GM21367 (cell line): Measurements from ENCODE around the gene NR4A1.

ENCODE experiments used
- ATAC-seq: cut with Tn5 transposase; IDR thresholded peaks from one replicate; pipeline ENCODE4 v1.9.1; 2021; ENCODE audit not compliant: unreplicated experiment

NR4A1 gene

DNA sequence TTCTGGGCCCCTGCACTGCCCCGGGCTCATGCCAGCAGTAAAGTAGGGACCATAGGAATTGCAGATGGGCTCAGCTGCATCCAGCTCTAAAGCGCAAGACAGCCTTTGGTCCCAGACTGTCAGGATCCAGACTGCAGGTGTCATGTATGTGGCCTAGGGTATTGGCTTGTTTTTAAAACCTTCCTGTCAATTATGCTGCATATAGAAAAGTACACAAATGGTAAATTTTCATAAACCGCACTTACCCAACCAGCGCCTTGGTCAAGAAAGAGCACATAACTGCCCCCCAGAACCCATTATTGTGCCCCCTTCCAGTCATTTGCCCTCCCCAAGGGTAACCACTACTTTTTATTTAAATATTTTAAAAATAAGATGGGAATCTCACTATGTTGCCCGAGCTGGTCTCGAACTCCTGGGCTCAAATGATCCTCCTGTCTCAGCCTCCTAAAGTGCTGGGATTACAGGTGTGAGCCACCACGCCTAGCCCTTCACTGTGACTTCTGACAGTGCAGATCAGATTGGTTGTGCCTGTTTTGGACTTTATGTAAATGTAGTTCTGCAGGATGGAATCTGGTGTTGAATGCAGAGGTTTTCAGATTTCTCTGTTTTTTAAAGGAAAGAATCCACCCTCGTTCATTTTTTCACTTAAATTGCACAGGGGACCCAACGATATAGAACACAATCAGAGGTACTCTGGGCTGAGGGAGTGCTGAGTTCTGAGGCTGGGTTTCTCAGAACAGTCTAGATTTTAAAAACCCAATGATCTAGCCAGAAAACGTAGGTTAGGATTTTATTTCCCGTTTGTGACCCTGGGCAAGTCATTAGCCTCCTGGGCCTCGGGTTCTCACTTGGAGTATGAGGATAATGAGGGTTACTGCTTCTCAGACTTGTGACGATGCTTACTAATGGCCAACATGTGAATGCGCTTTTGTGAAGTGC lies 6.7 kb downstream of the NR4A1 start:
- no peak for ATAC-seq

DNA sequence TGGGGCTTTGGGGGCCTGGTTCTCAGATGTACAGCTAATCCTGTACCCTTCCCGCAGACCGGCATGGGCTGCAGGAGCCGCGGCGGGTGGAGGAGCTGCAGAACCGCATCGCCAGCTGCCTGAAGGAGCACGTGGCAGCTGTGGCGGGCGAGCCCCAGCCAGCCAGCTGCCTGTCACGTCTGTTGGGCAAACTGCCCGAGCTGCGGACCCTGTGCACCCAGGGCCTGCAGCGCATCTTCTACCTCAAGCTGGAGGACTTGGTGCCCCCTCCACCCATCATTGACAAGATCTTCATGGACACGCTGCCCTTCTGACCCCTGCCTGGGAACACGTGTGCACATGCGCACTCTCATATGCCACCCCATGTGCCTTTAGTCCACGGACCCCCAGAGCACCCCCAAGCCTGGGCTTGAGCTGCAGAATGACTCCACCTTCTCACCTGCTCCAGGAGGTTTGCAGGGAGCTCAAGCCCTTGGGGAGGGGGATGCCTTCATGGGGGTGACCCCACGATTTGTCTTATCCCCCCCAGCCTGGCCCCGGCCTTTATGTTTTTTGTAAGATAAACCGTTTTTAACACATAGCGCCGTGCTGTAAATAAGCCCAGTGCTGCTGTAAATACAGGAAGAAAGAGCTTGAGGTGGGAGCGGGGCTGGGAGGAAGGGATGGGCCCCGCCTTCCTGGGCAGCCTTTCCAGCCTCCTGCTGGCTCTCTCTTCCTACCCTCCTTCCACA lies 7.6 kb downstream of the NR4A1 start:
- ATAC-seq: no peak

DNA sequence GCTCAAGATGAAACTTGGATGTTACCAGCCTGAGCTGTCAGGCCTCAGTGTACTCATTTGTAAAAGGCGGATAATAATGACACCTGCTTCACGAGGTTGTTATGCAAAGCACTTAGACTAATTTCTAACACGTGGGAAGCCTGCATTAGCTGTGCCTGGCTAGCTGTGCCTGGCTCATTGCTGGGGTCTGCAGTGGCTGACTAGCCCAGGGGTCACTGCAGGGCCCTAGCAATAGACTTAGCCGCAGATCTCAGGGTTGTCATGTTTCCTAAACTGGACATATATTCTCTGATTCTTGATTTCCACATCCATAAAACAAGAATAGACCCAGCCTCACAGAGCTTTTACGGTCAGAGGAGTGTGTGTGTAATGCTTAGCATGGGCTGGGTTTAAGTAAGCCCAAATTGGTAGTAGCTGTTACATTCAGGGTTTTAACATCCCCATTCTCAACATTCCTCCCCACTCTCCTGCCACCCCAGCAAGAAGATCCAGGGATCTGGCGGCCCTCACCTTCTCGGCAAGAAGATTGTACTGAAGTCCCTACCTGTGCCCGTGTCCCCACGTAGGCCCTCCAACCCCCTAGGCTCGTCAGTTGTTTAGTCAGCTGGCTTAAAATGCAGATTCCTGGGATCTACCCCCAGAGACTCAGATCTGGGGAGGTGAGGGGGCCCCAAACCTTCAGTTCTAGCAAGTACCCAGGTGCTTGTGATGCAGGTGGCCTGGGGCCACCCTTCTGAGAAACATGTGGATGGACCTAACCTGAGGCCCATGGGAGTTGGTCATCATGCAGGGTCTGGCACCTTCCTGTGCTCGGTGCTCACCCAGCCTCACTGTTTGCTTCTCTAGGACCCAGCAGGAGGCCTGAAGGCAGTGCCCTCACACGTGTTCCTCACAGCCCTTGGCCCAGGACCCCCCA lies 8.6 kb downstream of the NR4A1 start:
- no peak for ATAC-seq

DNA sequence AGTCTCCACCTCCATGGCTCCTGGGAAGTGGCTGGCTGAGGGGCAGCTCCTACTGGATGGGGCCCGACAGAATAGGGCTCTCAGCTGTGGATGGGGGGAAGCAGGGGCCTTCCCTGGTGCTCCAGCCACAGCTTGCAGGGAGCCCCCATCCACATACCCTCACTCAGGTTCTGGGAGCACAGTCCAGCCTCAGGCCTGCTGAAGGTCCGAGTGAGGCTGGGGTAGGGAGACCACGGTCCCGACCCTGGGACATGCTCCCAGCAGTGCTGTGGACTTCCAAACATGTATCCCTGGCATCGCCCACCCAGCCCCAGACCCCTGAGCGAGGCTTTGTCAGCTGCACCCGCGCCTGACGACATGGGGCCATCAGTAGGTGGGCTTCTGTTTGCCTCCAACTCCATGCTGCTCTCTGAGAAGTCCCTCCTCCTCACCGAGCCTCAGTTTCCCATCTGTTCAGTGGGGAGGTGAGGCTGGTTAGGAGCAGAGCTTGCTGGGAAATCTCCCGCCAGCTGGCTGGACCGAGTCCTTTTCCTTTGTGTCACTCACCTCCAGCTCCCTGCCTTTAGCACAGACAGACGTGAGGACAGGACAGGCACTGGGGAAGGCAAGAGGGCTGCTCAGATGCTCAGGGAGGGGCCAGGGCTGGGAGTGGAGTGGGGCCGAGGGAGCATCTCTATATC lies 9.4 kb downstream of the NR4A1 start:
- ATAC-seq: no peak

DNA sequence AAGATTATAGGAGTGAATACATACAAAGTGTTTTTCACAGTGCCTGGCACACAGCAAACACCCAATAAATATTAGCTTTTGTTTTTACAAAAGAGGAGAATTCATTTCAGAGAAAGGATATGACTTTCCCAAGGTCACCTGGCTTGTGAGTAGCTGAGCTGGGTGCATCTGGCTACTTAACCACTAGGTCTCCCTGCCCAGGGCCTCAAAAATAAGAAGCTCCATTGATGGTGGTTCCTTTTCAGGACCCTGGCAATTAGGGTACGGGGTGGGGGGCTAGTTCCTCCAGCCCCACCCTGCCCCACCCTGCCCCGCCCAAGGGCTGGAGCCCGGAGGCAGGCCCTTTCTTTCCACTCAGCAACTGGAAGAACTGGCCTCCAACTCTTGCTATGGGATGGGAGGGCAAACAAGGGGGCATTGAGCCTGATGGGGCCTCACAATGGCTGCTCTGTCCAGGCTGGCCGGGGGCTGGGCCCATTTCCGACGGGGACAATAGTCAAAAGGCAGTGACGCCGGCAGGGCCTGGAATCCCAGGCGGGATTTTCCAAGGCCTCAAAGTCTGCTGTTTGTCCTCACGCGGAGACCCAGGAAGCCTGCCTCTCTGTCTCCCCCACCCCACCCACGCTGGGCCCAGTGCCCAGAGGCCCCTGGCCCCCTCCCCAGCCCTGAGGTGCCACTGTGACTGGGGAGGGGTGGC lies 10.4 kb downstream of the NR4A1 start:
- no peak for ATAC-seq

DNA sequence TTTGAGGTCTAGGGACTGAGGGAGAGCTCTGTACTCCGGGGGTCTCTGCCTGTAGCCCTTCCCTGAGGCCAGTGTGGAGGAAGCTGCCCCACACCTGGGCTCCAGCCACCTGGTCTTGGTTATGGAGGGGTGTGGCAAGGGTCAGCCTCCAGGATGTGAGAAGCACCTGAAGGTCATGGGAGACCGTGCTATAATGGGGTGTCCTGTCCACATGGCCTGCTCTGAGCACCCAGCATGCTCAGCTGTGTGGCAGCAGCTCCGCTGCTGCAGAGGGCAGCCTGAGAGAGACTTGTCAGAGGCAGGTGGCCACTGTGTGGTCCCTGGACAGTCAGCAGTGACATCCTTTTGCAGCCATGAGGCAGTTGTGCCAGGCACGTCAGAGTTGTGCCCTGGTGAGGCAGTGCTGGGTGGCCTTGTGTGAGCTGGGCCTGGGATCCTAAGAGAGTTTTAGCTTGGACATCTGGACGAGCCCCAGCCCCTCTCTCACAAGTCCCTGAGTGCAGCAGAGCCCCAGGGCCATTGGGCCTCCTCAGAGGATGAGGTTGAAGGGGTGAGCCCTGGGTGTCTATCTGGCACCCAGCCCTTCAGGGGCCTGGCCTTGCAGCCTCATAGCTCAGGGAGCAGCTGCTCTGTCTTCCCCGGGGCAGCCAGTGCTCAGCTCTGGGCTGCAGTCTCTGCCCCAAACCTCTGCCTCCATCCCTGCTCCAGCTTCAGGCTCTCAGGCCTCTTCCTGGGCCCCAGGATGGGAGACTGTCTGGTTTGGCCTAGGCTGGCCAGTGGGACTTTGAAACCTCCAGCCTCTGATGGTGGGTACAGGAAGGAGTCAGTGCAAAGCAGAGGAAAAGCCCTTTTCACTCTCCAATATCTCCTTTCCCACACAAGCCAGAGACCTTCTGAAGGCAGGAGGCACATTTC lies 11.2 kb downstream of the NR4A1 start:
- ATAC-seq: no peak

DNA sequence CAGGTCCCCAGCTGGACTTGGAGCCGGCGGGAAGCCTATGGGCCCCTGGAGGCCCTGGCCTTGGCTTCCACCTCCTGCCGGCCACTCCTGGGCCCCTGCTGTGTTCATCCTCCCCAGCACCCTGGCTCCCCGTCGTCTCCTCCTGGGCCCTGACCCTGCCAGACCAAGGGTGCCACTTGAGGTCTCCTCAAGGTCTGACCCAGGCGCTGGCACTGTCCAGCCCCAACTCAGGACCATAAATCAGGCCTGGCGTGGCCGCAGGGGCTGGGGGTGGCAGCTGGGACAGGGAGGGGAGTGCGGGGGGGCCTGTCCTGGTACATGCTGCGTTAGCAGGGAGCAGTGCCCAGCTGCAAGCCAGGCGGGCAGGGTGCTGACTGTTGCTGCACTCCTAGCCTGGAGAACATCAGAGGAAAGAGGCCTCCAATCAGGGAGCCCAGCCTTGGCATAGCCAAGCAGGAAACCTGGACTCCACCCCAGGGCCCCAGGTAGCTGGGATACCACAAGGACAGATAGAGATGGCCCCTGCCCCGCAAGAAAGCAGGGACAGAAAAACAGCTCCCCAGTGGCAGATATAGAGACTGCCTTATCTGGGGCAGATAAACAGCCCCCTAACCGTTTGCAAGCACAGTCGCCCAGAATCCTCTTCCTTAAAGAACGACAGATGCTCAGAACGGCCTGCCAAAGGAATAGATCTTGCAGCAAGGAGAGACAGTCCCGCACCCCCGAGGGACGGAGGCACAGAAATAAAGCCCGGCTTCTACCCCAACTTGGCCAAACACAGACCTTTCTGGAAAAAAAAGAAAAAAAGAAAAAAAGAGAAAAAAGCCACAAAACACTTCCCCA lies 12.1 kb downstream of the NR4A1 start:
- ATAC-seq: no peak

DNA sequence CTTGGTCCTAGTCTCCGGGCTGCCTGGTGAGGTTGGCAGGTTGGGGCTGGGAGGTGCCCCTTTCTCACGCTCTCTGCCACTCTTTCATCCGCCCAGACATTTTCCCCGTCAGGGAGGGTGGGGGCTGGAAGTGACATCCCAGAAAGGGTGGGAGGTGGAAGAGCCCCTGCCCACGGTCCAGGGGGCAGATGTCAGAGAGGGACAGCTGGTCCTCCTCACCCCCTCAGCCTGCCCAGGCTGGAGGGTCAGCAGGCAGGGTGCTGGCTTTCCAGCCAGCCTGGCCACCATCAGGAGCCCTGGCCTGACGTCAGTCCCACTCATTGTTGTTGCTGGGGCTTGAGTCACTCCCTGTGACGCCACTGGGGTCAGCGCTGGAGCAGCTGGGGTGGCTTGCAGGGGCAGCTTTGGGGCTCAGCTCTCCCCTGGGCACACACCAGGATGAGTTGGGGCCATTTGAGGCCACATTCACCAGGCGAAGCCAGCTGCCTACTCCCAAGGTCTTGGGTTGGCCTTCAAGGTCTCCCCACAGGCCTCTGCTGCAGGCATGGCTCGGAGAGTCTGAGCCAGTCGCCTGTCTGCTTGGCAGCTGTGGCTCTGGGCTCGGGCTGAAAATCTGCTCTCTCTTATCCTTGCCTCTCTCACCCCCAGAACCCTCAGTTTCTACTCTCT lies 12.9 kb downstream of the NR4A1 start:
- ATAC-seq: no peak

DNA sequence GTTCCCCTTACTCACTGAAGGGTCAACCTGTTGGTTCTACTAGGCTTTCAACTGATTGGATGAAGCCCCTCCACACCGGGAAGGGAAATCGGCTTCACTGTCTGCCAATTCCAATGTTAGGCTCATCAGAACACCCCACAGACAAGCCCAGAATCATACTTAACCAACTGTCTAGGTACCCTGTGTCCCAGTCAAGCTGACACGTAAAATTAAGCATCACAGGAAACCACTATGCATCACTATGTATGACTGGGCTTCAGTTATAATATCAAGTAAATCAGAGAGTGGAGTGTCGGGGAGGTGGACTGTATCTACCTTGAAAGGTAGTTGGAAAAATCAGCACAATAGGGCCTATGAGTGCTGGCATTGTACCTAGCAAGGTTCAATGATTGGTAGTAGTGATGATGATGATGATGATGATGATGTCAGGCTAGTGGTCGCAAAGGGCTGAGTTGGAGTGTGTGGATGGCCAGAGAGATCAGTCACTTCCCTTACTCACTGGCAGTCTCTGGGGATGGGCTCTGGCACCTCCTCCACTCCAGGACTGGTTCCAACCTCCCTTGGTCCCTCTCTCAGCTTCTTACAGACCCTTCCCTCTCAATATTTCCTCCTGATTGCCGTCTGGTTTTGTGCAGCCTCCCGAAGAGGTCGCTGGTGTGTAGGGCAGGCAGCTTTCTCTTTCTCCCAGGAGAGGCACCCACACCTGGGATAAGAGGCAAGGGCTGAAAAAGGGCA lies 15.3 kb downstream of the NR4A1 start:
- no peak for ATAC-seq

DNA sequence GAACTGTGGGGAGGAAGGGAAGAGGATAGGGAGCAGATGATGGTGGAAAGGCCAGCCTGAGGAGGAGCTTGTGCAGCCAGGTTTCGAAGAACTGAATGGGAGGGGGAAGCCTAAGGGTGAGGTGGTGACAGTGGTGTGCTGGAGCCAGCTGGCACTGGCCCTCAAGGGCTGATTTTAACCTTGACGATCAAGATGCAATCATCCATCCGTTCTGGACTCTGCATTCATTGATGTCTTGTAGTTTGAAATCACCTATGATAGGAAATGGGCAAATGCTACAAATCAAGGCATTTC lies 15.8 kb downstream of the NR4A1 start:
- ATAC-seq: no peak

DNA sequence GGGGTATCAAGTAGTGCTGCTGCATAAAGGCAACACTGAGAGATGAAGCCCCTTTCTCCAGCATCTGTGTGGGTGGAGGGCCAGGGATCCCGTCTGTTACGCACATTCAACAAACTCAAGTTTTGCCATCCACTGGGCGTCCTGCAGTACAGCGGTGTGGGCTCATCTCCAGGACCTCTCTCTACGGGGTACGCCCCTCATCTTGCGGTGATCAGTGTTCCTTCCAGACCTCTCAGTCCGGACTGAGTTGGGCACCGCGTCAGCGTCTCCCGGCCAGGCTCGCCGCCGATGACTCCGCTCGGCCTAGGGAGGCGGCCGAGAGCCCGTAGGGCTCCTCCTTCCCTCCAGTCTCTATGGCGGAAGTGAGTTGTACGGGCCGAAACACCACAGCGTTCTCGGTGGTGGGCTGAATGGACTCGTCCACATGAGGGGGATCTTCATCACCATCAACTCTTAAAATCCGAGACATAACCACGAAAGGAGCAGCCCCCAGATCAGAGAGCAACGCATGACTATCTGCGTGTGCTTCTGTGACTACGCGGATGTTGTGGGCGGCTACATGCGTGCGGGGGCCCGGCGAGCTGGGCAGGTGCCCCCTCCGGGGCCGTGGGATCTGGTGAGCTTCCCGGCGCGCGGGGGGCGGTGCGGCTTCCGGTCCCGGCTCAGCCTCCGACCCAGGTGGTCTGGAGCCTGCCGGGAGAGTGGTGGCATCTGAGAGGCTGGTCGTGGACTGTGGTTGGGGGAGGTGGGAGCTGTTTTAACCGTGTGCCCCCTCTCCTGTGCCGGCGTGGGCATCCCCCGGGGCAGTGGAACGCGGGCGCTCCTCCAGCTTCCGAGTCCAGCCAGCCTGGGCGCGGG lies 18.3 kb downstream of the NR4A1 start, which contains the start of gene ATG101:
Gene ATG101 (plus strand): TSS at position 652 of the 858 bp plus-strand sequence. CDS start 3,673 bp downstream, outside the sequence.
- peak; percentile 87 for ATAC-seq

DNA sequence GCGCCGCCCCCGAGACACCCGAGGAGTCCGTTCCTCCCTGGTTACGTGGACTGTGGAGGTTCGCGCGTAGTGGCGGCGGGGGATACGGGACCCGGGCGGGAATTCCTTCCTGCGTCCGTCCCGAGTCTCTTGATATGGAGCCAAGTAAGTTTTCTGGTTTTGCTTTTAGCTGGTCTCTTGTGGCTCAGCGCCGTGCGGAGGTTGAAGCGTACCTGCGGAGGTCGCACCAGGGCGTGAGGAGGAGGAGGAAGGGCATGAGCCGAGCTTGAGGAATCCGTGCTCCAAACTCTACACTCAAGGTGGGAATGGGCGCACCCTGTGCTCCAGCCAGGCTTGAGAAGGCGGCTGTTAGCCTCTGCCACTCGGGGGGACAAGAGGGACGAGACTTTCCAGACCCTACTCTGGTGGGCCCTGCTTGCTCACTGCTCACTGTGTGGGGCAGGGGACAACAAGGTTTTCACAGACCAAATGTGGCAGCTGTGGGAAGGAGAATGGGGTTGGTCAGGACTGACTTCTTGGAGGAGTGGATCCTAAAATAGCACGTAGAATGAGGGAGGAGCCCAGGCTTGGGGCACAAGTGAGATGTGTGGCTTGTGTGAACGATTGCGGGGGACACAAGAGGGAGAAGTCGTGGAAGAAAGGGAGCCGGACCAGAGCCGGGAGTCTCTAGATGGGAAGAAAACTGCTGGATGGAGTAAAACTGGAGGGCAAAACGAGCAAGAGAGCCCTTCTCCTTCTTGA lies 19.1 kb downstream of the NR4A1 start:
- ATAC-seq: peak; percentile 13

DNA sequence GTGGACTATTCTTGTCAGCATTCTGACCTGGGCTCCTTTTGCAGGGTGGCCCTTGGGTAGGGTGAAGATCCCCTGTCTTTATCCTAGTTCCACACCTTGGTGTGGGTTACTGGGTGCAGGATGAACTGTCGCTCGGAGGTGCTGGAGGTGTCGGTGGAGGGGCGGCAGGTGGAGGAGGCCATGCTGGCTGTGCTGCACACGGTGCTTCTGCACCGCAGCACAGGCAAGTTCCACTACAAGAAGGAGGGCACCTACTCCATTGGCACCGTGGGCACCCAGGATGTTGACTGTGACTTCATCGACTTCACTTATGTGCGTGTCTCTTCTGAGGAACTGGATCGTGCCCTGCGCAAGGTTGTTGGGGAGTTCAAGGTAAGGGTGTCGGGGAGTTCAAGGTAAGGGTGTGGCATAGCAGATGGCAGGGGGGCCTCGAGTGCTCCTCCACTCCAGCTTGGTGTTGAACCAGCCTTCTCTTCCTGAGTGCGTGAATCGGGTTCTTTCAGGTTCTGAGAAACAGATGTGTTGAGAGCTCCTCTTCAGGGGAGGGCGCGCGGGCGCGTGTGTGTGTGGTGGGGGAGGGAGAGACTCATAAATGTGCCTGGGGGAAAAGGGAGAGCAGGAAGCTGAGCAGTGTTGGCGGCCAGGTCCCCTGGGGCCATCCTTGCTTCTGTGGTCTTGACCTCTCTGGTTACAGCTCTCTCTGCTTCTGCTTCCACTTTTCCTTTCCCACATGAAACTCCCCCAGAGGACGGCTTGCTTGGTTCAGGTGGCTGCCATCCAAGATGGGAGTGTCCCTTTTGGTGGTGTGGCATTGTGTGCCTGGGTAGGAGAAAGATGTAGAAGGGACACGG lies 22.5 kb downstream of the NR4A1 start:
- no peak for ATAC-seq

DNA sequence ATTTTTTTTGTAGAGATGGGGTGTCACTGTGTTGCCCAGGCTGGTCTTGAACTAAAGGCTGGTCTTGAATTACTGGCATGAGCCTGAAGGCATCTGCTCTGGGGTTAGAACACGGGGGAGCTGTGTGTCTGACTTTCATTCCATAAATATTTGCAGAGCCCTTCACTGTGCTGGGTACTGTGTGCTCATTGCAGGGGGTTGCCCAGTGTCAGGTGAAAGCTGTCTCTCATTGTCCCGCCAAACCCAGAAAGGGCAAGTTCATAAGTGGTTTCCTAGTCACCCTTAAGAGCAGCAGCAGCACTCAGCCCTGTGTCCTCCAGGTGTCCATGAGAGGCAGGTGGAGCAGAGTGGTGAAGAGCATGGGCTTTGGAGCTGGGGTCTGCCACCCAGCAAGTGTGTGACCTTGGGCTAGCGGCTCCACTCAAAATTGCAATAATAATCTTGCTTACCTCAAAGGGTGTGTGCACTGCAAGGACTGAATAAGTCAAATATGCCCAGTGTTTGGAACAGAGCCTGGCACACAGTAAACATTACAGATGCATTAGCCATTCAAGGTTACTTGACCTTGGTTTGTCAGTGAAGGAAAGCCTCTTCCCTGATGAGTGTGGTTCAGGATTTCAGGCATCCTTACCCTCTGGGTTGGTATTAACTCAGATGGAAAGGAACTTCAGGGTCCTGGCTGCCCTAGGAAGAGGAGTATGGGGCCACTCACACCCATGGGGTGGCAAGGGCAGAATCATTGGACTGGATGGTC lies 23.9 kb downstream of the NR4A1 start:
- ATAC-seq: no peak
